PC-3 (cell line): ENCODE measurements around the gene CDKL5. TPM values are rescaled to one million over a fixed set of nuclear protein-coding genes. Genes with fewer than 3 reads are reported as not detected.

Experiments used
- ATAC-seq: fragments of 200-7000 bp; cut with Tn5 transposase; 2 replicates; pipeline ENCODE4 v1.9.1; 2020; ENCODE audit warnings: mild to moderate bottlenecking, moderate library complexity
- BruUV-seq: library from RNA; stranded (reverse); fragments of 400-500 nt; replicated peaks from 2 replicates; lab custom pipeline; 2021; lab: Mats Ljungman, UMichigan
- CTCF ChIA-PET: fragments of 300-600 bp; sonication (Branson Sonifier 250); formaldehyde crosslinking; loops from one replicate; lab custom pipeline; 2022; ENCODE audit warnings: antibody characterized with exemption; lab: Charles Lee
- POLR2A ChIA-PET: fragments of 300-600 bp; sonication (Branson Sonifier 250); formaldehyde crosslinking; loops from one replicate; lab custom pipeline; 2022; ENCODE audit warnings: antibody characterized with exemption; ENCODE audit not compliant: unreplicated experiment; lab: Charles Lee
- DNase-seq: peaks from one replicate; pipeline ENCODE4 v3.0.0-alpha.2; 2015
- H2AFZ ChIP-seq: fragments of 300-600 bp; sonication (generic); 2 replicates; pipeline ENCODE4 v1.6.0; 2016; ENCODE audit warnings: antibody characterized with exemption, low read length
- H3F3A ChIP-seq: fragments of 300-600 bp; sonication (generic); one replicate; pipeline ENCODE4 v1.6.0; 2017; ENCODE audit warnings: antibody characterized with exemption, low read length, control low read depth, mild to moderate bottlenecking; ENCODE audit not compliant: unreplicated experiment
- H3K27ac ChIP-seq: fragments of 300-600 bp; sonication (generic); 2 replicates; pipeline ENCODE4 v1.5.1; 2016; ENCODE audit warnings: mild to moderate bottlenecking, low read length
- H3K27me3 ChIP-seq: fragments of 300-600 bp; sonication (generic); 2 replicates; pipeline ENCODE4 v1.6.1; 2016; ENCODE audit warnings: low read length, mixed read lengths
- H3K36me3 ChIP-seq: fragments of 300-600 bp; sonication (generic); 2 replicates; pipeline ENCODE4 v1.6.1; 2016; ENCODE audit warnings: low read depth, mixed run types, low read length, mixed read lengths
- H3K4me1 ChIP-seq: fragments of 300-600 bp; sonication (generic); 2 replicates; pipeline ENCODE4 v1.5.1; 2016; ENCODE audit warnings: low read length; ENCODE audit not compliant: insufficient read depth
- H3K4me2 ChIP-seq: fragments of 300-600 bp; sonication (generic); 2 replicates; pipeline ENCODE4 v1.6.0; 2016; ENCODE audit warnings: low read length
- H3K4me3 ChIP-seq: fragments of 300-600 bp; sonication (generic); 2 replicates; pipeline ENCODE4 v1.5.1; 2016; ENCODE audit warnings: mild to moderate bottlenecking, low read length, mixed read lengths
- H3K79me2 ChIP-seq: fragments of 300-600 bp; sonication (generic); 2 replicates; pipeline ENCODE4 v1.6.1; 2017; ENCODE audit warnings: low read length, mixed read lengths
- H3K9ac ChIP-seq: fragments of 300-600 bp; sonication (generic); 2 replicates; pipeline ENCODE4 v1.6.0; 2016; ENCODE audit warnings: mild to moderate bottlenecking, low read length
- H3K9me2 ChIP-seq: fragments of 300-600 bp; sonication (generic); replicated peaks from 2 replicates; pipeline ENCODE4 v1.6.1; 2016; ENCODE audit warnings: mixed run types, low read length, mixed read lengths
- H3K9me3 ChIP-seq: fragments of 300-600 bp; sonication (generic); 2 replicates; pipeline ENCODE4 v1.6.1; 2016; ENCODE audit warnings: low read length, mixed read lengths
- H4K20me1 ChIP-seq: fragments of 300-600 bp; sonication (generic); 2 replicates; pipeline ENCODE4 v1.6.1; 2016; ENCODE audit warnings: low read length, mixed read lengths
- EZH2 ChIP-seq: fragments of 300-600 bp; sonication (generic); IDR thresholded peaks from one replicate; pipeline ENCODE4 v1.6.1; 2017; ENCODE audit warnings: antibody characterized with exemption, mild to moderate bottlenecking, low read length; ENCODE audit not compliant: unreplicated experiment
- EZH2phosphoT487 ChIP-seq: fragments of 300-600 bp; sonication (generic); IDR thresholded peaks from 2 replicates; pipeline ENCODE4 v1.6.1; 2018; ENCODE audit warnings: mild to moderate bottlenecking, antibody characterized with exemption, low read length, borderline replicate concordance
- intact Hi-C: fragments of 100-400 bp; cut with micrococcal nuclease; formaldehyde crosslinking; loops from 2 replicates; pipeline ENCODE4 v1.9.0; 2023
- total RNA-seq: library from RNA; depleted of rRNA; stranded (reverse); fragments of >200 nt; gene quantifications from 2 replicates; pipeline ENCODE4 v1.2.3, GENCODE V29; 2014
- TF ChIP-seq, protein P1 (sequence below): fragments of 300-600 bp; sonication (generic); conservative IDR thresholded peaks from 2 replicates; pipeline ENCODE4 v1.5.1; 2017; ENCODE audit warnings: antibody characterized with exemption, low read depth, mild to moderate bottlenecking, low read length

CDKL5 gene
- total RNA-seq, 1 experiment from 2014 or later: 2.9 TPM

- POLR2A ChIA-PET: no interaction called here
These were observed 111.7 kb downstream of the CDKL5 start for GRCh38 chrX:18537068-18537467.

GRCh38 chrX:18537524-18537923 lies 112.1 kb downstream of the CDKL5 start:
- POLR2A ChIA-PET: no interaction called here
- Histone ChIP-seq H3K9ac (no peak overlapping the region), H3F3A (no peaks in the 10 kb centered on the region), H4K20me1 (no peaks in the 10 kb centered on the region), H3K79me2 (no peaks in the 10 kb centered on the region), H2AFZ (no peak overlapping the region), H3K9me2 (no peaks in the 10 kb centered on the region), H3K4me2 (no peak overlapping the region), H3K9me3 (no peaks in the 10 kb centered on the region), H3K4me3 (no peak overlapping the region), H3K36me3 (no peaks in the 10 kb centered on the region), H3K27ac (no peak overlapping the region), H3K27me3 (no peaks in the 10 kb centered on the region), H3K4me1 (no peaks in the 10 kb centered on the region)
- DNase-seq: no peak
- BruUV-seq: no TSS peak
- TF ChIP-seq EZH2: no peak
- TF ChIP-seq, protein P1, sequence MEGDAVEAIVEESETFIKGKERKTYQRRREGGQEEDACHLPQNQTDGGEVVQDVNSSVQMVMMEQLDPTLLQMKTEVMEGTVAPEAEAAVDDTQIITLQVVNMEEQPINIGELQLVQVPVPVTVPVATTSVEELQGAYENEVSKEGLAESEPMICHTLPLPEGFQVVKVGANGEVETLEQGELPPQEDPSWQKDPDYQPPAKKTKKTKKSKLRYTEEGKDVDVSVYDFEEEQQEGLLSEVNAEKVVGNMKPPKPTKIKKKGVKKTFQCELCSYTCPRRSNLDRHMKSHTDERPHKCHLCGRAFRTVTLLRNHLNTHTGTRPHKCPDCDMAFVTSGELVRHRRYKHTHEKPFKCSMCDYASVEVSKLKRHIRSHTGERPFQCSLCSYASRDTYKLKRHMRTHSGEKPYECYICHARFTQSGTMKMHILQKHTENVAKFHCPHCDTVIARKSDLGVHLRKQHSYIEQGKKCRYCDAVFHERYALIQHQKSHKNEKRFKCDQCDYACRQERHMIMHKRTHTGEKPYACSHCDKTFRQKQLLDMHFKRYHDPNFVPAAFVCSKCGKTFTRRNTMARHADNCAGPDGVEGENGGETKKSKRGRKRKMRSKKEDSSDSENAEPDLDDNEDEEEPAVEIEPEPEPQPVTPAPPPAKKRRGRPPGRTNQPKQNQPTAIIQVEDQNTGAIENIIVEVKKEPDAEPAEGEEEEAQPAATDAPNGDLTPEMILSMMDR: no peak
- TF ChIP-seq EZH2phosphoT487: no peak
- ATAC-seq: no peak
- intact Hi-C loops: no loop called here
- CTCF ChIA-PET: no interaction called here

More at GRCh38 chrX:18537068-18537467, 111.7 kb downstream of the CDKL5 start:
- TF ChIP-seq EZH2: no peak
- Histone ChIP-seq H2AFZ (no peak overlapping the region), H3K27me3 (no peaks in the 10 kb centered on the region), H3K79me2 (no peaks in the 10 kb centered on the region), H4K20me1 (no peaks in the 10 kb centered on the region), H3K9me2 (no peaks in the 10 kb centered on the region), H3K27ac (no peak overlapping the region), H3K36me3 (no peaks in the 10 kb centered on the region), H3K9ac (no peak overlapping the region), H3K9me3 (no peaks in the 10 kb centered on the region), H3K4me1 (no peaks in the 10 kb centered on the region), H3F3A (no peaks in the 10 kb centered on the region), H3K4me3 (no peak overlapping the region), H3K4me2 (no peak overlapping the region)
- no TSS peak for BruUV-seq
- intact Hi-C loops: no loop called here
- CTCF ChIA-PET: no interaction called here
- DNase-seq: no peak
- ATAC-seq: no peak

GRCh38 chrX:18542131-18542530 lies 116.7 kb downstream of the CDKL5 start:
- ChIA-PET POLR2A (no interaction called here), CTCF (no interaction called here)
- DNase-seq: no peak
- ATAC-seq: no peak
- BruUV-seq: no TSS peak
- no peaks in the 10 kb centered on the region for H3K79me2 ChIP-seq
- no peaks in the 10 kb centered on the region for H3K36me3 ChIP-seq
- peaks cover 9% of the 10 kb centered on the region; the same call in 1 of the 2 replicates for H3K4me1 ChIP-seq
- no peaks in the 10 kb centered on the region for H3K9me3 ChIP-seq
- no peak overlapping the region for H3K27ac ChIP-seq
- TF ChIP-seq EZH2 (no peak), EZH2phosphoT487 (no peak)
- TF ChIP-seq, protein P1: no peak
- no peak overlapping the region for H3K9ac ChIP-seq
- no peaks in the 10 kb centered on the region for H3K9me2 ChIP-seq
- H3F3A ChIP-seq: no peaks in the 10 kb centered on the region
- no peak overlapping the region for H3K4me2 ChIP-seq
- intact Hi-C loops: no loop called here
- H3K27me3 ChIP-seq: no peaks in the 10 kb centered on the region
- H2AFZ ChIP-seq: no peak overlapping the region
- H3K4me3 ChIP-seq: no peak overlapping the region
- no peaks in the 10 kb centered on the region for H4K20me1 ChIP-seq
